Inferior parietal cortex (tissue), 1 donor: ENCODE measurements around the gene OST4.
A peak's percentile ranks its signal among the peaks of the same experiment; 100 is the strongest.

Experiments
- DNase-seq: peaks from one replicate; pipeline ENCODE4 v3.0.0-alpha.2; 2016; ENCODE audit errors: extremely low spot score

OST4 gene

GRCh38 chr2:27053321-27053720 lies 18.1 kb downstream of the OST4 start:
- no peak for DNase-seq

- DNase-seq, result no peak
Measured at GRCh38 chr2:27051902-27052645, 19.4 kb downstream of the OST4 start.

- DNase-seq, result peak; percentile 95
Measured at GRCh38 chr2:27050996-27051901, 20.2 kb downstream of the OST4 start, which contains the start of gene AGBL5. TSS of gene AGBL5 (plus strand) at chr2:27051668. CDS start at chr2:27052959, 1,291 bp downstream.

GRCh38 chr2:27050281-27050995 lies 21.0 kb downstream of the OST4 start:
- DNase-seq, result peak; percentile 98

- DNase-seq, result no peak
Measured at GRCh38 chr2:27049422-27050280, 21.8 kb downstream of the OST4 start.

- no peak for DNase-seq
Measured at GRCh38 chr2:27042985-27043634, 28.3 kb downstream of the OST4 start.

GRCh38 chr2:27042159-27042661 lies 29.2 kb downstream of the OST4 start:
- peak; percentile 11 for DNase-seq

- DNase-seq, result peak; percentile 8
Measured at GRCh38 chr2:27041752-27042151, 29.7 kb downstream of the OST4 start.

GRCh38 chr2:27040282-27040681 lies 31.2 kb downstream of the OST4 start:
- DNase-seq, result no peak

GRCh38 chr2:27039871-27040270 lies 31.6 kb downstream of the OST4 start:
- no peak for DNase-seq

- DNase-seq, result no peak
Measured at GRCh38 chr2:27039426-27039825, 32.0 kb downstream of the OST4 start.

GRCh38 chr2:27038631-27039339 lies 32.7 kb downstream of the OST4 start:
- DNase-seq, result no peak

GRCh38 chr2:27038012-27038411 lies 33.4 kb downstream of the OST4 start:
- no peak for DNase-seq

- DNase-seq, result no peak
Measured at GRCh38 chr2:27033253-27033852, 38.1 kb downstream of the OST4 start.

- DNase-seq, result peak; percentile 84
Measured at GRCh38 chr2:27032495-27033252, 38.8 kb downstream of the OST4 start, which contains the start of gene TMEM214. TSS of gene TMEM214 (plus strand) at chr2:27032965. CDS start at chr2:27033016, 51 bp downstream.

- no peak for DNase-seq
Measured at GRCh38 chr2:27029051-27029450, 42.4 kb downstream of the OST4 start.

- no peak for DNase-seq
Measured at GRCh38 chr2:27027211-27027651, 44.2 kb downstream of the OST4 start.
